22Rv1 (cell line): ENCODE measurements around the gene FBXL7.

ENCODE experiments used
- H3K27ac ChIP-seq: fragments of 450-650 bp; 2 replicates; pipeline ENCODE4 v1.5.1; 2017
- ZFX ChIP-seq: fragments of 450-650 bp; IDR thresholded peaks from 2 replicates; pipeline ENCODE4 v1.6.1; 2017; ENCODE audit warnings: antibody characterized with exemption, borderline replicate concordance
- TF ChIP-seq, protein P1 (sequence below): fragments of 450-650 bp; IDR thresholded peaks from 2 replicates; pipeline ENCODE4 v1.5.1; 2017; ENCODE audit warnings: mild to moderate bottlenecking

Gene FBXL7

DNA sequence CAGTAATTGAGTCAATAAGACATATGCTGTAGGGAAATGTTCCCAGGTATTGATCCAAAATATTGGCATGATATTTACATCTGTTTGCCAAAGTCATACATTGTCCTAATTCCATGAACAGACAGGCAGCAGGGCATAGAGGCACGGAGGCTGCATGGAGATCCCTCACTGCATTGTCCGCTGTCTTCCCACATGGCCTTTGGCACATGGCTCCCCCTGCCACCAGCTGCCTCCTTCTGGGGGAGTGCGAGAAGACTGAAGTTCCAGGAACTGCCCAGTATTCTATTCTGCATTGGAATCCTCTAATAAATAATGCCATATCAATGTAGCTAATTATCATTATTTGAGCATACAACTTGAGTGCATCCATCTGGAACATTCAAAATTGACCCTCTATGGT, 269.0 kb downstream of the FBXL7 start:
- TF ChIP-seq, protein P1, sequence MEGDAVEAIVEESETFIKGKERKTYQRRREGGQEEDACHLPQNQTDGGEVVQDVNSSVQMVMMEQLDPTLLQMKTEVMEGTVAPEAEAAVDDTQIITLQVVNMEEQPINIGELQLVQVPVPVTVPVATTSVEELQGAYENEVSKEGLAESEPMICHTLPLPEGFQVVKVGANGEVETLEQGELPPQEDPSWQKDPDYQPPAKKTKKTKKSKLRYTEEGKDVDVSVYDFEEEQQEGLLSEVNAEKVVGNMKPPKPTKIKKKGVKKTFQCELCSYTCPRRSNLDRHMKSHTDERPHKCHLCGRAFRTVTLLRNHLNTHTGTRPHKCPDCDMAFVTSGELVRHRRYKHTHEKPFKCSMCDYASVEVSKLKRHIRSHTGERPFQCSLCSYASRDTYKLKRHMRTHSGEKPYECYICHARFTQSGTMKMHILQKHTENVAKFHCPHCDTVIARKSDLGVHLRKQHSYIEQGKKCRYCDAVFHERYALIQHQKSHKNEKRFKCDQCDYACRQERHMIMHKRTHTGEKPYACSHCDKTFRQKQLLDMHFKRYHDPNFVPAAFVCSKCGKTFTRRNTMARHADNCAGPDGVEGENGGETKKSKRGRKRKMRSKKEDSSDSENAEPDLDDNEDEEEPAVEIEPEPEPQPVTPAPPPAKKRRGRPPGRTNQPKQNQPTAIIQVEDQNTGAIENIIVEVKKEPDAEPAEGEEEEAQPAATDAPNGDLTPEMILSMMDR = no peak
- no peak for TF ChIP-seq ZFX
- no peak overlapping the region for H3K27ac ChIP-seq

DNA sequence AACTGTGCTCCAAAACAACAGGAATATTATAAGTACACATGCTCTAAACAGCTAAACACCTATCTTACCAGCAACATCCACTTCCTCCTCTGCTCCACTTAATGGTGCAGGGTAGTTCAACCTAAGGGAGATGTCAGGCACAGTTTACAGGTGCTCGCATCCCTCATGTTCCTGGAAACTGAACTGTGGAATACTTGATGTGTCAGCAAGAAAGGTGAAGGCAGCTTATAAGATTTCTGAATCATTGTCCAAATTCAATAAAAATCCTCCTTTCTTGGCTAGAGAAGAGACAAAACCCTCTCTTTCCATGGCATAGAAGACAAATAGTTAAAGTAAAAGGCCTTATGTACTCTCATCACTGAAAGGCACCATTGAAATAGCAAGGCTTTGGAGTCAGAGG, 272.2 kb downstream of the FBXL7 start:
- TF ChIP-seq, protein P1 = no peak
- no peak for TF ChIP-seq ZFX
- no peak overlapping the region for H3K27ac ChIP-seq

DNA sequence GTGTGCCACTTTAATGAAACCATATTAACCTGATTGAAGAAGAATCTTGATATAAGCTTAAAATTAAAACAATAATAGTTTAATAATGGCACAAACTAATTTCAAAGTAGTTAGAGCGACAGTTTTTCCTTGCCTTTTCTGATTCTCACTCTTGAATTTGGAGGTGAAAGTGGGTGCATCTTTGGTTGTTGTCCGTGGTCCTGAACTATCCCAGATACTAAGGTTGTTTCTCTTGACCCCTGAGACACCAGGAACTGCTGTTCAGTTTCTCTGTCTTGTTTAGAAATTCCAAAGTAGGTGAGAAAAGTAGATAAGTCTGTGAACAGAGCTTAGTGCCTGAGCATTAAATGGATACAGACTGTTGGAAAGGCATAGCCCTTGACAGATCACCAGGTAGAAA, 274.7 kb downstream of the FBXL7 start:
- no peak overlapping the region for H3K27ac ChIP-seq
- TF ChIP-seq, protein P1 = no peak
- TF ChIP-seq ZFX = no peak

DNA sequence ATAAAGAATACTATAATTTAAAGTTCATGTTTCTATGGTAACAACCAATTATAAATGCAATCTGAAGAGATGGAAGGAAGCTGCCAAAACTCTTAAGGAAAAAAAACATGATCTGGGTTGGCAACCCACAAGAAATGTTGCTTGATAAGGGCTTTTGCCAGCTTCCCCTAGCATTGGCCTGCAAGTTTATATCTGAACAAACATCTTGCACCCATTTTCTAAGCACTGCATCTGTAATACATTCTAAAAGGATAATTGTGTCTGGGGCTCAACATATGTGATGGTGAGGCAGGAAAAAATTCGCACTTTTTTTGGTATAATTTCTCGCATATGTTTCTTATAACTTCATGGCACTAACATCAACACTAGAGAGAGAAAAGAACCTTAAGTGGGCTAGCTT, 276.4 kb downstream of the FBXL7 start:
- TF ChIP-seq, protein P1 = no peak
- no peak for TF ChIP-seq ZFX
- no peak overlapping the region for H3K27ac ChIP-seq

DNA sequence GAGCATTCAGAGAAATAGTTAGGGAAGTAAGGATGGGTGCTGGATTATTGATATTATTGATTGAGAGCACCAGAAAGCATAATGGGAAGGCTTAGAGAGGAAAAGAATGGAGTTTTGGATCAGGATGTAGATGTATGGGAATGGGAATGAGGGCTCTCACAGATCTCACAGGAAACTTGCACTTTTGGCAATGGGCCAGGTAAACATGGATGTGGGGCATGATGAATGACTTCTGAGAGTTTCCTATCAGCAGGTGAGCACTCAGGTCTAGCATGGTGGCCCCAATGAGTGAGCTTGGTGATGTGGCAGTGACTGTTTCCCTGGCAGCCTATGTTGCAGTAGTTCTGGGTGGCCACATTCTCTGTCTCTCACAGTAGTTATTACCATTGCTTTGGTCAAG, 283.8 kb downstream of the FBXL7 start:
- no peak overlapping the region for H3K27ac ChIP-seq
- TF ChIP-seq, protein P1 = no peak
- no peak for TF ChIP-seq ZFX

DNA sequence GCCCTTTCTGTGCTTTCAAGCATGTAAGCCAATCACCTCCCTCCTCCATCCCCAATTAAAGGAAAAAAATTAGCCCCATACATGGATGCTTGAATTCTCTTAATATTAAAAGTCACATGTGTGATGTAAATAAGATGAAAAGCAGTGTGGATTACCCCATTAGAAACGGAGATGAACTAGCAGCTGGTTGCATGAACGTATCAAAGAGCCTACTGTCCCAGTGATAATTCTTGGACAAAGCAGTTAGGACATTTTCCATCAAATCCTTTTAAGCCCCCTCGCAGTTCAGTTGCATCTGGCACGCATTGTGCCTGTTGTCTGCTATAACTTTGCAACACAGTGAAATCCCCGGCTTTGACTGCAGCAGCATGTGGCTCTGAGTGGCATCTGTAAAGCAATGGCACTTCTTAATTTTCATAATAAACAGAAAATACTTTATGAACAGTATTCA, 285.6 kb downstream of the FBXL7 start:
- TF ChIP-seq, protein P1 = no peak
- no peak for TF ChIP-seq ZFX

DNA sequence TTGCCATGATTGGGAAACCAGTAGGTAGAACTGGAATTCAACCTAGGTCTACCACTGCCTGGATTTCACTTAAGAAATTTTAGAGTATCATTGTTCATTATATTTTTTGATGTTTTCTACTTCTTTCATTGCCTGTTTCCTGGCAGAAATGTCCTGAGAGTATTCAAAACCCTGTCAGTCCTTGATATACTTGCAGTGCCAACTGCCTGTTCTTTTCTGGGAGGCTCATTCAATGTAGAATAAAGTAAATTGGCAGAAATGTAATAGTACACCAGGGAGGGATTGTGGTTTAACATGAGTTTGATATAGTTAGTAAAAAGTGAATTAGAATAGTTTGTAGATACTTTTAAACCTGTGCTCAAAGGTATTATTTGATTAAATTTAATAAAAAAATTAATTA, 286.3 kb downstream of the FBXL7 start:
- no peak overlapping the region for H3K27ac ChIP-seq
- TF ChIP-seq ZFX = no peak
- TF ChIP-seq, protein P1 = no peak

More for the DNA sequence above, 285.6 kb downstream of the FBXL7 start:
- no peak overlapping the region for H3K27ac ChIP-seq
